GM19397 (cell line): ENCODE data around the gene TBCD.

Experiments
- ATAC-seq: cut with Tn5 transposase; IDR thresholded peaks from one replicate; pipeline ENCODE4 v1.9.1; 2021; ENCODE audit warnings: mild to moderate bottlenecking, moderate library complexity; ENCODE audit not compliant: unreplicated experiment

The TBCD gene

DNA sequence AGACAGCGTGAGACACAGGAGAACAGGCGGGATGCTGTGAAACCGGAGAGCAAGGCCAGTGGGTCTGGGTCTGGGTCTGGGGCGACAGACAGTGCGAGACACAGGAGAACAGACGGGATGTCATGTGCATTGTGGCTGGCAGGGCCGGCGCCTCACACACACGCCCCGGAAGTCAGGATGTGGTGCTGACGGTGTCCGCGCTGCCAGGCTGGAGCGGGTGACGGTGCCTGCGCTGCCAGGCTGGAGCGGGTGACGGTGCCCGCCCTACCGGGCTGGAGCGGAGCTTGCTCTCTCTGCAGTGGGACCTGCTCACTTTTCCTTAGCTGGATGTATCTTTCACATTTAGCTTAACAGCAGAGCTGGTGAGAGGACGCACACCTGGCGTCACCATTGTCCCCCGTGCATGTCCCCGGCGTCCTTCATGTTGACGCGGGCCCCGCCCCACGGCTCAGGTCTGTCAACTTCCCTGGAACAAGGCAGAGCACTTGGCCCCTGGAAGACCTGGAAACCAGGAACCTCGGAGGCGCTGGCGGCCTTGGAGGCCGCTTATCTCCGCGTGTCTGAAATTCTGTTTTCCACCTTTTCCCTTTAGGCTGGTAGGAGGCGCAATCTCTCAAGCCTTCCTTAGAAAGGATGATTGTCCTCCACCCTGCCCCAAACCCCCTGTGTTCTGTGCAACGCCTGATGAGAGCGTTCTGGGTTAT, 131.0 kb downstream of the TBCD start:
- no peak for ATAC-seq

DNA sequence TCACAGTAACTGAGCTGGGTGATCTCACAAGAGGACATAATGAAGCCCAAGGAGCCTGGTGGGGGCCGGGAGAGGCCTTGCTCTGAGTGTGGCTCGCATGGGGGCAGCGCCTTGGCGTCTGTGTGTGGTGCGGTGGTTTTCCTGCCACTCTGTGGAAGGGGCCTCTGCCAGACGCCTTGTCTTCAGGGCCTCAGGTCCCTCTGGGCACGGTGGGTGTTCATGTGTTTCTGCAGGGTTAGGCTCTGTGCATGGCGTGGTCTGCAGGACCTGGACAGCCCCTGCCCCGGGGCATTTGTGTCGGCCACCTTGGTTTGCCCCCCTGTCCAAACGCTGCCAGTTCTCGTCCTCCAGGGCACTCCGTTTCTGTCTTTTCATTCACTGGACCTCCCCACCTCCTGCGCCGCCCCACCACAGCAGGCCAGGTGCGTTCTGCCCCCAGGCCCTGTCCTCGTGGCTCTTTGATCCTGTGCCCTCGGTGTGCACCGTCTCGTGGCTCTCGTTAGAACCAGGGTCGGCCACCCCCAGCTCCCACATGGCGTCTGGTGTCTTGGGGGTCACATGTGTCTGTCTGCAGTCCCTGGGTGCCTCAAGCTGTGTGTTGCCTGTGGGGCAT, 131.7 kb downstream of the TBCD start:
- ATAC-seq: no peak

- ATAC-seq: no peak
These were observed 132.6 kb downstream of the TBCD start for GRCh38 chr17:82884341-82884969.

DNA sequence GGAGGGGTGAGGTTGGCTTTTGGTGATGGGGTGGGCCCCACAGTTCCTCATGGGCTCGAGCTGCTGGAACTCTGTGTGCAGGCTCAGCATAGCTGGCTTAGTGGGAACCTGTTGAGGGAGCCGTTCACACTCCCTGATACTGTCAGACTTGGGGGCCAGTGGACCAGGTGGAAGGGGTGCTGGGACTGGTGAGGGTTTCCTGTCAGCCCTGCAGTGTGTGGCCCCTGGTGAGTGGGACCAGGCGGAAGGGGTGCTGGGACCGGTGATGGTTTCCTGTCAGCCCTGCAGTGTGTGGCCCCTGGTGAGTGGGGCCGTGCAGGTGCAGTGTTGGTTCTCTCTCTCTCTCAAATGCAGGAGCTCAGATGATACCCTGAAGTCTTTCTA, 133.1 kb downstream of the TBCD start:
- no peak for ATAC-seq

GRCh38 chr17:82887255-82888164, 135.6 kb downstream of the TBCD start:
- no peak for ATAC-seq

- no peak for ATAC-seq
These were observed 137.0 kb downstream of the TBCD start for GRCh38 chr17:82888583-82889495.

DNA sequence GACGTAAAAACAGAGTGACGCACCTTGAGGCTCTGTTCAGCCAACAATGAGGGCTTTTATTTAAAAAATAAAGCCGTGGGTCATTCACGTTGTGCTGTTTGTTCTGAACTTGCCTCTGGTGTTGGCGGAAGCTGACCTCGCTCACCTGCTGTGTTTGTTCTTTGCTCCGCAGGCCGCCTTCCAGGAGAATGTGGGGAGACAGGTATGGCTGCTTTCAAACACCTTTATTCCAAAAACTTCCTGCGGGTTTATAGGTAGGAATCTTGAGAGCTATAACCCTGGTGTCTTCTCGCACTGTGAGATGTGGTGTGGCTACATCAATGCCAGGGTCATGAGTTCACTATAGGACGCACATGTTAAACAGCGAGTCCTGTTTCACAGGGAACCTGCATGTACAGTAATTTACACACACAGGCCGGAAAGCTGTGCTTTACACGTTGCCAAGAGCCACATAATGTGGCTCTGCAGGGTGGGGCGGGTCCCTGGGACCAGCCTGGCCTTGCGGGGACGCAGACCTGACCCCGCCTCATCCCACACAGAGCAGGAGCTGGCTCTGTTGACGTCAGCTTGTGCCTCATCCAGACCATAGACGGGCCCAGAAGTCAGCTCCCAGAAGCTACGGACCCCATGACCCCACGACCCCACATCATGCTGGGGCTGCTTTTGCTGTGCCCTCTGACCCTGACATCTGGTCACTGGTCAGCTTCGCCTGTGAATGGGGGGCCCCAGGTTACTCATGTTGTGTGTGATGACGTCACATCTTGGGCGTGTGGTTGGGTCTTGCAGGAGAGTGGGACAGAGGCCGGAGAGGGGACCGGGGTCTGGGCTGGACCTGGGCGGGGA, 137.9 kb downstream of the TBCD start:
- ATAC-seq: no peak

- ATAC-seq: no peak
These were observed 138.5 kb downstream of the TBCD start for GRCh38 chr17:82890339-82890730.

DNA sequence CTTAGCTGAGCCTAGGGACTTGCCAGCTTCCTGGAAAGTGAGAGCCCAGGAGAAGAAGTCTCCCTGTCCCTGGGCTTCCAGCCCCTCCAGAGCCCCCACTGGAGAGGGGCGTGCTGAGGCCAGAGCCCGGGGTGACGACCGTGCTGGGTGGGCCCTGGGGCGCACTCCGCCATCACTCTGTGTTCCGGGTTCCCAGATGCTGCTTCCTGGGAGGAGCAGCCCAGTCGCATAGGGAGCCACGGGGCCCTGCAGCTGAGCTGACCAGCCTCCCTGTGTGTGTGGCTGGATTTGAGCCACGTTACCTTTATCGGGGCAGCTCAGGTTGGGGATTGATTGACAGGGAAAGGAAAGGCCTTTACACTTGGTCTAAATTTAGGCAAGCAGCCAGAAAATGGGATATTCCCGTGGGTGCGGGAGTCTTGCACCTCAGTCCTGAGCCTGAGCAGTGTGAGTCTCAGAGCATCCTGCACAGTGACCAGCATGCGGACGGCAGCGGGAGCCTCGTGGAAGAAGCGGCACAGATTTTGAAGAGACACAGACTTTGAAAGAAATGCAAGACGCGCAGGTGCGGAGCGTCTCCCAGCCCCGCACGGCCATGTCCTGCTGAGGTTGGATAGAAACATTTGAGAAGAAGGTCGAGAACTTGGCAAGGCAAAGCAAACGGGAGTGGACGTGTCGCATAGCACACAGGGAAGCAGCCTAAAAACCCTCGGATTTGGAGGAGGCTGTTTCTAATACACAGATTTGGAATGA, 139.2 kb downstream of the TBCD start:
- no peak for ATAC-seq

- no peak for ATAC-seq
These were observed 140.0 kb downstream of the TBCD start for GRCh38 chr17:82891911-82892310.

GRCh38 chr17:82892899-82893565, 141.2 kb downstream of the TBCD start:
- no peak for ATAC-seq

- no peak for ATAC-seq
These were observed 141.9 kb downstream of the TBCD start for GRCh38 chr17:82893779-82894178.

GRCh38 chr17:82894389-82894788, 142.5 kb downstream of the TBCD start:
- no peak for ATAC-seq

DNA sequence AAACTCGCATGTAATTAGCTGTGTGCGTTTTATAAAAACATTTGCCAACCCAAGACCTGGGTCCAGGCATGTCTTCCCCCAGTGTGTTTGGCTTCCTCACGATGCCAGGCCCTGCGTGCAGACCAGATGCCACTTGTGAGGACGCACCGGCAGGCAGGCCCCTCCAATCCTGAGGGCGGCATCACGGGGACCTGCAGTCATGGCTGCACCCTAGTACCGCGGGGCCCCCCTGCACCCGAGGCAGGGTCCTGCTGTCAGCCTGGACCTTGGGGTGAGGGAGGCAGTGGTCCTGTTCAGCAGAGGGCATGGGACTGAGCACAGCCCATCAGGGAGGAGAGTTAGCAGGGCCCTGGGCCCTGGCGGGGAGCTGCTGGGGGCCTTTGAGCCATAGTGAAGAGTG, 143.2 kb downstream of the TBCD start:
- ATAC-seq: no peak

GRCh38 chr17:82896071-82897000, 144.5 kb downstream of the TBCD start:
- ATAC-seq: no peak

DNA sequence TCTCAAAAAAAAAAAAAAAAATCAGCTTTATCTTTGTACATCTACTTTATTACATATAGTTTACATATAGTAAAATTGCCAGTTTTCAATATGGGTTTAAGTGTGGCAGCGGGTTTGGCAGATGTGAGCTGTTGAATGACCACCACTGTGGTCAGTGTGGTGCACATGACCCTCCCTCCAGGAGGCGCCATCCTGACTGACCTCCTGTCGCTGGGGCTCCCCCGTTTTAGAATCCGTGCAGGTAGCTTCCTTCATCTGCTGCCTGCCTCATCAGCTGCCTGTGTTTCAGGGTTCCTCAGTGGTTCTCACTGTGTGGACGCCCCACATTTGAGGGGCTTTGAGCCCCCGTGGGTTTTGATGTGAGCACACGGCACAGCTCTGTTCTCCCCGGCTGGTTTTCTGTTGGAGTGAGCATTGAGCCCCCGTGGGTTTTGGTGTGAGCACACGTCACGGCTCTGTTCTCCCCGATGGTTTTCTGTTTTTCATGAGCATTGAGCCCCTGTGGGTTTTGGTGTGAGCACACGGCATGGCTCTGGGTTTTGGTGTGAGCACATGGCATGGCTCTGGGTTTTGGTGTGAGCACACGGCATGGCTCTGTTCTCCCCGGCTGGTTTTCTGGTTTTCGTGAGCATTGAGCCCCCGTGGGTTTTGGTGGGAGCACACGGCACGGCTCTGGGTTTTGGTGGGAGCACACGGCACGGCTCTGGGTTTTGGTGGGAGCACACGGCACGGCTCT, 145.8 kb downstream of the TBCD start:
- ATAC-seq: no peak
